ENCODE data around the gene RAD51C. TPM values are rescaled to one million over a fixed set of nuclear protein-coding genes. Genes with fewer than 3 reads are reported as not detected.

RAD51C gene
- total RNA-seq, 2 experiments from 2014 or later = 85.4 to 87.2 TPM

GRCh38 chr17:58702708-58703107 is 10.3 kb downstream of the RAD51C start:
- DNase-seq (no peak), ATAC-seq (no peak)
- ChIA-PET CTCF (no interaction called here), POLR2A (interaction anchor here (1.0 to 1.3 kb wide), 2 partner anchors 9 to 71 kb away, joined by 4 to 8 read pairs; no protein-coding TSS in a partner anchor)
- Mint-ChIP-seq H3K36me3 (ENCODE audit: low read depth) (peaks cover 26% of the 10 kb centered on the region), H3K27ac (peak overlapping the region; percentile 65), H3K4me1 (peaks cover 29% of the 10 kb centered on the region), H3K4me3 (no peak overlapping the region), H3K27me3 (no peaks in the 10 kb centered on the region), H3K9me3 (ENCODE audit: low read depth) (no peaks in the 10 kb centered on the region)
- intact Hi-C loops (cut with DNase I, micrococcal nuclease) = loop anchor here (2.0 kb wide), 2 partner anchors 44 to 298 kb away; no protein-coding TSS in a partner anchor

GRCh38 chr17:58703137-58703915 is 10.9 kb downstream of the RAD51C start:
- Mint-ChIP-seq H3K36me3 (ENCODE audit: low read depth) (peaks cover 26% of the 10 kb centered on the region), H3K27ac (no peak overlapping the region), H3K9me3 (ENCODE audit: low read depth) (no peaks in the 10 kb centered on the region), H3K4me3 (no peak overlapping the region), H3K4me1 (peaks cover 29% of the 10 kb centered on the region), H3K27me3 (no peaks in the 10 kb centered on the region)
- intact Hi-C loops (cut with DNase I, micrococcal nuclease) = loop anchor here (2.0 kb wide), 2 partner anchors 45 to 297 kb away; no protein-coding TSS in a partner anchor
- ChIA-PET POLR2A (interaction anchor here (1.0 to 1.3 kb wide), 2 partner anchors 10 to 72 kb away, joined by 4 to 8 read pairs; no protein-coding TSS in a partner anchor), CTCF (interaction anchor here (1.0 kb wide), 1 partner anchor 11 kb away, joined by 3 read pairs; the partner anchor contains the start of gene RAD51C)
- DNase-seq = peak; percentile 16
- peak; percentile 67 for ATAC-seq

GRCh38 chr17:58703916-58704286 is 11.5 kb downstream of the RAD51C start:
- POLR2A ChIA-PET = interaction anchor here (0.7 to 1.3 kb wide), 3 partner anchors 10 to 72 kb away, joined by 3 to 8 read pairs (median 4); partner anchors contain the start of gene RAD51C
- Mint-ChIP-seq H3K4me3 (no peak overlapping the region), H3K4me1 (peaks cover 29% of the 10 kb centered on the region), H3K9me3 (ENCODE audit: low read depth) (no peaks in the 10 kb centered on the region), H3K36me3 (ENCODE audit: low read depth) (peaks cover 26% of the 10 kb centered on the region), H3K27ac (no peak overlapping the region), H3K27me3 (no peaks in the 10 kb centered on the region)
- ATAC-seq = no peak
- no peak for DNase-seq
- intact Hi-C loops (cut with DNase I, micrococcal nuclease) = loop anchor here (2.0 kb wide), 2 partner anchors 45 to 297 kb away; no protein-coding TSS in a partner anchor
- CTCF ChIA-PET = interaction anchor here (1.0 kb wide), 1 partner anchor 11 kb away, joined by 3 read pairs; the partner anchor contains the start of gene RAD51C

GRCh38 chr17:58706351-58707140 is 14.1 kb downstream of the RAD51C start:
- Mint-ChIP-seq H3K4me1 (peaks cover 28% of the 10 kb centered on the region), H3K9me3 (ENCODE audit: low read depth) (no peaks in the 10 kb centered on the region), H3K27me3 (no peaks in the 10 kb centered on the region), H3K4me3 (no peak overlapping the region), H3K27ac (peak overlapping the region; percentile 52), H3K36me3 (ENCODE audit: low read depth) (peaks cover 32% of the 10 kb centered on the region)
- ChIA-PET POLR2A (no interaction called here), CTCF (interaction anchor here (0.8 to 1.0 kb wide), 2 partner anchors 21 to 299 kb away, joined by 3 to 4 read pairs; no protein-coding TSS in a partner anchor)
- intact Hi-C loops (cut with DNase I, micrococcal nuclease) = no loop called here
- no peak for ATAC-seq
- DNase-seq = no peak

- H3K4me3 Mint-ChIP-seq = no peak overlapping the region
- H3K27me3 Mint-ChIP-seq = no peaks in the 10 kb centered on the region
- H3K9me3 Mint-ChIP-seq (ENCODE audit: low read depth) = no peaks in the 10 kb centered on the region
- peak; percentile 50 for DNase-seq
- no peak for ATAC-seq
- POLR2A ChIA-PET = interaction anchor here (0.6 kb wide), 1 partner anchor 797 kb away, joined by 4 read pairs; no protein-coding TSS in a partner anchor
- peaks cover 8% of the 10 kb centered on the region for H3K4me1 Mint-ChIP-seq
- peaks cover 31% of the 10 kb centered on the region for H3K36me3 Mint-ChIP-seq (ENCODE audit: low read depth)
- no peak overlapping the region for H3K27ac Mint-ChIP-seq
- CTCF ChIA-PET = interaction anchor here (0.8 to 3.6 kb wide), 12 partner anchors 11 to 299 kb away, joined by 3 to 39 read pairs (median 4); no protein-coding TSS in a partner anchor
- intact Hi-C loops (cut with DNase I, micrococcal nuclease) = loop anchor here (1.0 kb wide), 2 partner anchors 293 to 294 kb away; no protein-coding TSS in a partner anchor
Measured at GRCh38 chr17:58710948-58711552, 18.6 kb downstream of the RAD51C start.

GRCh38 chr17:58722274-58722673 is 29.9 kb downstream of the RAD51C start:
- ChIA-PET POLR2A (no interaction called here), CTCF (interaction anchor here (1.1 kb wide), 1 partner anchor 283 kb away, joined by 4 read pairs; no protein-coding TSS in a partner anchor)
- intact Hi-C loops (cut with DNase I, micrococcal nuclease) = no loop called here
- H3K36me3 Mint-ChIP-seq (ENCODE audit: low read depth) = peaks cover 14% of the 10 kb centered on the region
- H3K27me3 Mint-ChIP-seq = no peaks in the 10 kb centered on the region
- H3K9me3 Mint-ChIP-seq (ENCODE audit: low read depth) = no peaks in the 10 kb centered on the region
- DNase-seq = no peak
- no peak for ATAC-seq
- H3K4me1 Mint-ChIP-seq = no peaks in the 10 kb centered on the region
- H3K27ac Mint-ChIP-seq = no peak overlapping the region
- H3K4me3 Mint-ChIP-seq = no peak overlapping the region

GRCh38 chr17:58722696-58723095 is 30.3 kb downstream of the RAD51C start:
- Mint-ChIP-seq H3K4me1 (no peaks in the 10 kb centered on the region), H3K4me3 (no peak overlapping the region), H3K27me3 (no peaks in the 10 kb centered on the region), H3K36me3 (ENCODE audit: low read depth) (peaks cover 14% of the 10 kb centered on the region), H3K27ac (no peak overlapping the region), H3K9me3 (ENCODE audit: low read depth) (no peaks in the 10 kb centered on the region)
- DNase-seq = no peak
- ChIA-PET POLR2A (no interaction called here), CTCF (interaction anchor here (1.1 kb wide), 1 partner anchor 282 kb away, joined by 4 read pairs; no protein-coding TSS in a partner anchor)
- intact Hi-C loops (cut with DNase I, micrococcal nuclease) = no loop called here
- no peak for ATAC-seq

- DNase-seq (no peak), ATAC-seq (no peak)
- ChIA-PET POLR2A (no interaction called here), CTCF (no interaction called here)
- H3K27ac Mint-ChIP-seq = no peak overlapping the region
- intact Hi-C loops (cut with DNase I, micrococcal nuclease) = no loop called here
- H3K4me3 Mint-ChIP-seq = no peak overlapping the region
- H3K9me3 Mint-ChIP-seq (ENCODE audit: low read depth) = no peaks in the 10 kb centered on the region
- H3K36me3 Mint-ChIP-seq (ENCODE audit: low read depth) = peaks cover 11% of the 10 kb centered on the region
- no peaks in the 10 kb centered on the region for H3K27me3 Mint-ChIP-seq
- no peaks in the 10 kb centered on the region for H3K4me1 Mint-ChIP-seq
Measured at GRCh38 chr17:58728798-58729197, 36.4 kb downstream of the RAD51C start.

GRCh38 chr17:58730937-58731336 is 38.5 kb downstream of the RAD51C start:
- DNase-seq = no peak
- peaks cover 8% of the 10 kb centered on the region for H3K36me3 Mint-ChIP-seq (ENCODE audit: low read depth)
- POLR2A ChIA-PET = no interaction called here
- H3K4me3 Mint-ChIP-seq = no peak overlapping the region
- CTCF ChIA-PET = no interaction called here
- no peaks in the 10 kb centered on the region for H3K9me3 Mint-ChIP-seq (ENCODE audit: low read depth)
- intact Hi-C loops (cut with DNase I, micrococcal nuclease) = no loop called here
- no peaks in the 10 kb centered on the region for H3K4me1 Mint-ChIP-seq
- no peak for ATAC-seq
- H3K27ac Mint-ChIP-seq = no peak overlapping the region
- no peaks in the 10 kb centered on the region for H3K27me3 Mint-ChIP-seq

- Mint-ChIP-seq H3K36me3 (ENCODE audit: low read depth) (peaks cover 8% of the 10 kb centered on the region), H3K4me1 (no peaks in the 10 kb centered on the region), H3K27me3 (no peaks in the 10 kb centered on the region), H3K27ac (no peak overlapping the region), H3K9me3 (ENCODE audit: low read depth) (no peaks in the 10 kb centered on the region), H3K4me3 (no peak overlapping the region)
- ChIA-PET POLR2A (interaction anchor here (0.7 kb wide), 1 partner anchor 1455 kb away, joined by 3 read pairs; no protein-coding TSS in a partner anchor), CTCF (interaction anchor here (0.6 kb wide), 1 partner anchor 425 kb away, joined by 5 read pairs; no protein-coding TSS in a partner anchor)
- DNase-seq = no peak
- ATAC-seq = no peak
- intact Hi-C loops (cut with DNase I, micrococcal nuclease) = no loop called here
Measured at GRCh38 chr17:58734040-58734439, 41.6 kb downstream of the RAD51C start.

- ChIA-PET POLR2A (no interaction called here), CTCF (no interaction called here)
Measured at GRCh38 chr17:58734811-58735210, 42.4 kb downstream of the RAD51C start.

More at GRCh38 chr17:58734811-58735210, 42.4 kb downstream of the RAD51C start:
- Mint-ChIP-seq H3K4me1 (no peaks in the 10 kb centered on the region), H3K36me3 (ENCODE audit: low read depth) (peaks cover 4% of the 10 kb centered on the region), H3K27ac (no peak overlapping the region), H3K4me3 (no peak overlapping the region), H3K9me3 (ENCODE audit: low read depth) (no peaks in the 10 kb centered on the region), H3K27me3 (no peaks in the 10 kb centered on the region)
- intact Hi-C loops (cut with DNase I, micrococcal nuclease) = no loop called here
- DNase-seq (no peak), ATAC-seq (no peak)
